MM.1S (cell line): ENCODE measurements around the gene ZPLD1.

Experiments
- DNase-seq: peaks from one replicate; pipeline ENCODE4 v3.0.0-alpha.2; 2015
- H2AFZ ChIP-seq: fragments of 300-600 bp; sonication (generic); 2 replicates; pipeline ENCODE4 v1.6.0; 2016; ENCODE audit warnings: antibody characterized with exemption, low read length
- H3F3A ChIP-seq: fragments of 300-600 bp; sonication (generic); 2 replicates; pipeline ENCODE4 v1.6.1; 2016; ENCODE audit warnings: mild to moderate bottlenecking, antibody characterized with exemption, low read length, moderate library complexity, mixed read lengths; ENCODE audit not compliant: insufficient read depth
- H3K27ac ChIP-seq: fragments of 300-600 bp; sonication (generic); 2 replicates; pipeline ENCODE4 v1.5.1; 2016; ENCODE audit warnings: mild to moderate bottlenecking, low read length
- H3K27me3 ChIP-seq: fragments of 300-600 bp; sonication (generic); replicated peaks from 2 replicates; pipeline ENCODE4 v1.6.0; 2016; ENCODE audit warnings: low read length; ENCODE audit not compliant: insufficient read depth
- H3K36me3 ChIP-seq: fragments of 300-600 bp; sonication (generic); replicated peaks from 2 replicates; pipeline ENCODE4 v1.6.1; 2016; ENCODE audit warnings: mild to moderate bottlenecking, low read length, mixed read lengths; ENCODE audit not compliant: insufficient read depth
- H3K4me1 ChIP-seq: fragments of 300-600 bp; sonication (generic); 2 replicates; pipeline ENCODE4 v1.6.1; 2016; ENCODE audit warnings: low read length, mixed read lengths
- H3K4me2 ChIP-seq: fragments of 300-600 bp; sonication (generic); 2 replicates; pipeline ENCODE4 v1.6.0; 2016; ENCODE audit warnings: low read depth, low read length
- H3K4me3 ChIP-seq: fragments of 300-600 bp; sonication (generic); 2 replicates; pipeline ENCODE4 v1.5.1; 2016; ENCODE audit warnings: low read length, mixed read lengths
- H3K79me2 ChIP-seq: fragments of 300-600 bp; sonication (generic); 2 replicates; pipeline ENCODE4 v1.6.1; 2016; ENCODE audit warnings: mixed run types, low read length, mixed read lengths
- H3K9ac ChIP-seq: fragments of 300-600 bp; sonication (generic); 2 replicates; pipeline ENCODE4 v1.6.1; 2016; ENCODE audit warnings: low read length, mixed read lengths
- H3K9me2 ChIP-seq: fragments of 300-600 bp; sonication (generic); replicated peaks from 2 replicates; pipeline ENCODE4 v1.6.1; 2016; ENCODE audit warnings: mild to moderate bottlenecking, low read length, mixed read lengths; ENCODE audit not compliant: insufficient read depth
- H3K9me3 ChIP-seq: fragments of 300-600 bp; sonication (generic); replicated peaks from 2 replicates; pipeline ENCODE4 v1.6.1; 2016; ENCODE audit warnings: mild to moderate bottlenecking, low read length, mixed read lengths; ENCODE audit not compliant: insufficient read depth
- H4K20me1 ChIP-seq: fragments of 300-600 bp; sonication (generic); 2 replicates; pipeline ENCODE4 v1.6.1; 2016; ENCODE audit warnings: mild to moderate bottlenecking, low read length, moderate library complexity, mixed read lengths; ENCODE audit not compliant: insufficient read depth
- EZH2 ChIP-seq: fragments of 300-600 bp; sonication (generic); optimal IDR thresholded peaks from 2 replicates; pipeline ENCODE3; 2017; ENCODE audit warnings: low read depth, mild to moderate bottlenecking, antibody characterized with exemption, low read length, mixed read lengths
- EZH2phosphoT487 ChIP-seq: fragments of 300-600 bp; sonication (generic); IDR thresholded peaks from 2 replicates; pipeline ENCODE4 v1.6.1; 2018; ENCODE audit warnings: antibody characterized with exemption, low read length
- TF ChIP-seq, protein P1 (sequence below): fragments of 300-600 bp; sonication (generic); IDR thresholded peaks from 2 replicates; pipeline ENCODE4 v1.5.1; 2016; ENCODE audit warnings: antibody characterized with exemption, low read length, mixed read lengths

ZPLD1 gene

DNA sequence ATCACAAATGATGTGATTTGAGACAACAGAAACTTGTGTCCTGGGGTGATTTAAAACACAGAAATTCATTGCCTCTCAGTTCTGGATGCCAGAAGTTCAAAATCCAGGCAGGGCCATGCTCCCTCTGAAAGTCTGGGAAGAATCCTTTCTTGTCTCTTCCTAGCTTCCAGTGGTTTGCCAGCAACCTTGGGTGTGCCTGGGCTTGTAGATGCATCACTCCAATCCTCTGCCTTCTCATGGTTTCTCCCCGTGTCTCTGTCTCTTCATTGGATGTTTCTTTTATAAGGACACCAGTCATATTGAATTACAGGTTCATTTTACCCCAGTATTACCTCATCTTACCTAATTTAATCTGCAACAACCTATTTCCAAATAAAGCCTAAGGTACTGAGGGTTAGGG, 16.7 kb downstream of the ZPLD1 start:
- H3K9me3 ChIP-seq = no peaks in the 10 kb centered on the region
- H3K79me2 ChIP-seq = no peaks in the 10 kb centered on the region
- H3K27me3 ChIP-seq = no peaks in the 10 kb centered on the region
- H3K27ac ChIP-seq = no peak overlapping the region
- H3K4me2 ChIP-seq = no peak overlapping the region
- H3K9me2 ChIP-seq = no peaks in the 10 kb centered on the region
- H4K20me1 ChIP-seq = no peaks in the 10 kb centered on the region
- no peaks in the 10 kb centered on the region for H3K4me1 ChIP-seq
- no peaks in the 10 kb centered on the region for H3F3A ChIP-seq
- no peaks in the 10 kb centered on the region for H3K36me3 ChIP-seq
- DNase-seq = no peak
- no peak overlapping the region for H2AFZ ChIP-seq
- no peak for TF ChIP-seq EZH2
- no peak for TF ChIP-seq EZH2phosphoT487
- TF ChIP-seq, protein P1, sequence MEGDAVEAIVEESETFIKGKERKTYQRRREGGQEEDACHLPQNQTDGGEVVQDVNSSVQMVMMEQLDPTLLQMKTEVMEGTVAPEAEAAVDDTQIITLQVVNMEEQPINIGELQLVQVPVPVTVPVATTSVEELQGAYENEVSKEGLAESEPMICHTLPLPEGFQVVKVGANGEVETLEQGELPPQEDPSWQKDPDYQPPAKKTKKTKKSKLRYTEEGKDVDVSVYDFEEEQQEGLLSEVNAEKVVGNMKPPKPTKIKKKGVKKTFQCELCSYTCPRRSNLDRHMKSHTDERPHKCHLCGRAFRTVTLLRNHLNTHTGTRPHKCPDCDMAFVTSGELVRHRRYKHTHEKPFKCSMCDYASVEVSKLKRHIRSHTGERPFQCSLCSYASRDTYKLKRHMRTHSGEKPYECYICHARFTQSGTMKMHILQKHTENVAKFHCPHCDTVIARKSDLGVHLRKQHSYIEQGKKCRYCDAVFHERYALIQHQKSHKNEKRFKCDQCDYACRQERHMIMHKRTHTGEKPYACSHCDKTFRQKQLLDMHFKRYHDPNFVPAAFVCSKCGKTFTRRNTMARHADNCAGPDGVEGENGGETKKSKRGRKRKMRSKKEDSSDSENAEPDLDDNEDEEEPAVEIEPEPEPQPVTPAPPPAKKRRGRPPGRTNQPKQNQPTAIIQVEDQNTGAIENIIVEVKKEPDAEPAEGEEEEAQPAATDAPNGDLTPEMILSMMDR = no peak
- H3K4me3 ChIP-seq = no peak overlapping the region
- no peak overlapping the region for H3K9ac ChIP-seq

DNA sequence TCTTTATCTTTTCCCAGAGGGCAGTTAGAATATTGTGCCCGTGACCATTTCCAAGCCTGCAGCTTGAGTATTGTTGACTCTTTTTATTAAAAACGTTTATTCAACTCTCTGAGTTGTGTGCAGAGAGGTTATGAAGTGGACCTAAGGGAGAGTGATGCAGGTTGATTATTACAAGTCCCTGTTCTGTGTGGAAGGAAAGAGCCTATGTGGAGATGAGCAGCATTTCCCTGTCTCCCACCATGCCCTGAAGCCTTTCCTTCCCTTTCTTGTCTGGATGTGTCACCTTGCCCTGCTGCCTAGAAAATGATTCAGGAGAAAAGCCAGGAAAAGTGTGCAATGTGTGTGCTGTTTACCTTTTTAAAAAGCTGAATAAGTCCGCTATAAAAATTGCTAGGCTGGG, 19.4 kb downstream of the ZPLD1 start:
- Histone ChIP-seq H3K36me3 (no peaks in the 10 kb centered on the region), H3K9ac (no peak overlapping the region), H3K4me1 (no peaks in the 10 kb centered on the region), H3K79me2 (no peaks in the 10 kb centered on the region), H3K9me3 (no peaks in the 10 kb centered on the region), H3K4me2 (no peak overlapping the region), H4K20me1 (no peaks in the 10 kb centered on the region), H3K9me2 (no peaks in the 10 kb centered on the region), H3K27ac (no peak overlapping the region), H2AFZ (no peak overlapping the region), H3F3A (no peaks in the 10 kb centered on the region), H3K27me3 (no peaks in the 10 kb centered on the region), H3K4me3 (no peak overlapping the region)
- TF ChIP-seq EZH2 (no peak), EZH2phosphoT487 (no peak)
- TF ChIP-seq, protein P1 = no peak
- no peak for DNase-seq

DNA sequence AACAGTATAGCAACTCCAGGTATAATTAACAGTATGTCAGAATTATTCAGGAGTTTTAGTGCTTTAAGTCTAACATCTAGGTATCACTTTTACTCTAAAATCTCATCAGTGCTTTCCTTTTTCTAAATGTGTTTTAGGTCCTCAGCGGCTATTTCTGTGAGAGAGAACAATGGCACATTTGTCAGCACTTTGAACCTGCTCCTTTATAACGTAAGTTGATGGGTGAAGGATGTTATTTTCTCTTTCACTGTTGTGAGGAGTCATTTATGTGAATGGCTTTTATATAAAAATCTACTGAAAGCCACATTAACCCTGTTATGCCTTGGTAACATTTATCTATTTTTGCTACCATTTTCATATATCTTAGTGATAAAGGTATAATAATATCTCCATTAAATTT, 22.8 kb downstream of the ZPLD1 start:
- H3K4me1 ChIP-seq = no peaks in the 10 kb centered on the region
- H3K9me3 ChIP-seq = no peaks in the 10 kb centered on the region
- no peak overlapping the region for H3K27ac ChIP-seq
- no peaks in the 10 kb centered on the region for H3K9me2 ChIP-seq
- no peaks in the 10 kb centered on the region for H3K27me3 ChIP-seq
- no peaks in the 10 kb centered on the region for H3K36me3 ChIP-seq
- H3K4me2 ChIP-seq = no peak overlapping the region
- DNase-seq = no peak
- no peak overlapping the region for H3K9ac ChIP-seq
- TF ChIP-seq EZH2 (no peak), EZH2phosphoT487 (no peak)
- TF ChIP-seq, protein P1 = no peak
- H3F3A ChIP-seq = no peaks in the 10 kb centered on the region
- H4K20me1 ChIP-seq = no peaks in the 10 kb centered on the region
- H3K4me3 ChIP-seq = no peak overlapping the region
- no peak overlapping the region for H2AFZ ChIP-seq
- H3K79me2 ChIP-seq = no peaks in the 10 kb centered on the region
